GM19397 (cell line): ENCODE measurements around the gene ARHGAP29.

ENCODE experiments used
- ATAC-seq: cut with Tn5 transposase; IDR thresholded peaks from one replicate; pipeline ENCODE4 v1.9.1; 2021; ENCODE audit warnings: mild to moderate bottlenecking, moderate library complexity; ENCODE audit not compliant: unreplicated experiment

Gene ARHGAP29

GRCh38 chr1:94125551-94126514 is 111.6 kb downstream of the ARHGAP29 start:
- no peak for ATAC-seq

GRCh38 chr1:94124538-94124937 is 112.8 kb downstream of the ARHGAP29 start:
- no peak for ATAC-seq

- ATAC-seq = no peak
These were observed 115.0 kb downstream of the ARHGAP29 start for GRCh38 chr1:94122201-94122970.
